Left ventricle myocardium inferior (tissue), 1 donor: ENCODE data around the gene PDZRN3. TPM values are rescaled to one million over a fixed set of nuclear protein-coding genes. Genes with fewer than 3 reads are reported as not detected.

Source experiments
- DNase-seq: peaks from one replicate; pipeline ENCODE4 v3.0.0-alpha.2; 2020
- H3K27ac ChIP-seq: fragments of 200-600 bp; replicated peaks from 2 replicates; pipeline ENCODE4 v1.8.0; 2021
- H3K27me3 ChIP-seq: fragments of 200-600 bp; 2 replicates; pipeline ENCODE4 v1.8.0; 2021; ENCODE audit warnings: low read depth
- H3K36me3 ChIP-seq: fragments of 200-600 bp; 2 replicates; pipeline ENCODE4 v1.8.0; 2021
- H3K4me1 ChIP-seq: fragments of 200-600 bp; 2 replicates; pipeline ENCODE4 v1.8.0; 2021
- H3K4me3 ChIP-seq: fragments of 200-600 bp; 2 replicates; pipeline ENCODE4 v1.8.0; 2021; ENCODE audit warnings: mild to moderate bottlenecking, moderate library complexity
- H3K9me3 ChIP-seq: fragments of 200-600 bp; replicated peaks from 2 replicates; pipeline ENCODE4 v1.8.0; 2021
- intact Hi-C: fragments of 100-400 bp; cut with micrococcal nuclease; formaldehyde crosslinking; loops from one replicate; pipeline ENCODE4 v1.11.0; 2022
- total RNA-seq: library from RNA; stranded (reverse); fragmentation: NEBNext Ultra II Directional; extraction: Animal tissue kit (Norgen Biotek cat#: 25700); gene quantifications from one replicate; pipeline ENCODE4 v1.2.1, GENCODE V29; 2021
- TF ChIP-seq, protein P1 (sequence below): fragments of 200-600 bp; IDR thresholded peaks from 2 replicates; pipeline ENCODE4 v1.8.0; 2021; ENCODE audit warnings: antibody characterized with exemption, mild to moderate bottlenecking, borderline replicate concordance
- donor health status: DM: no; HTN: yes; CAD: no; lungs with severe emphysema.

PDZRN3 gene
- total RNA-seq, 1 donor from 2014 or later = 114 TPM

DNA sequence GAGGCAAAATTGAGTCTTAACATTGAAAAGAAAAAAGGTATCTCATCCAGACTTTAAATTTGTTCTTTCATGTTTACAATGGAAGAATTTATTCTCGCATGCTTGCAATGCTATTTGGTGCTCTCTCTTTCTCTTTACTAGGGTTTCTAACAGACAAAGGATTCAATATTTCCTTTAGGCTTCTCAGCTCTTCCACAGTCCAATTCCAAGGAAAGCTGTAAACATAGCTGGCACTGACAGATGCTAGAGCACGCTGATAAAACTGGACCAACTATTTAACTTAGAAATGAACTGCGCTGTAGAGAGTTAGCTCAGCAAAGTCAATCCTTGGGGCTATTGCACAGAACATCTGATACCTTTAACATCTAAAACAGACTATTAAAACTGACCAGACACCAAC is 81.3 kb downstream of the PDZRN3 start:
- H3K27me3 ChIP-seq = no peaks in the 10 kb centered on the region
- peaks cover 70% of the 10 kb centered on the region for H3K4me1 ChIP-seq

DNA sequence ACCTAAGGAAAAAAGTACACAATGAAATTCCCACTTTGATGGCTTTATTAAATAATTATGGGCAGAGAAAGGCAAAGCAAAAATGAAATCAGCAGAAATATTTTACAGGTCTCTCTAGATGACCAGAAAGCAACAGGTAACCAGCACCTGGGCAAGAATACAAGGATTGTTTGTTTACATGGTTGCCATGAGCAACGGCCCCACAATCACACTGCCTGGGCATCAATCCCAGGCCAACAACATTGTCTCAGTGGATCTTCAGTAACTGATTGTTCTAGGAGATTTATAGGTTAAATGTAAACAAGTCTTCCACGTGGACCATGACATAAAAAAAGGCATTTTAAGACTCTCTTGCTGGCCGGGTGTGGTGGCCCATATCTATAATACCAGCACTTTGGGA is 82.6 kb downstream of the PDZRN3 start:
- no peaks in the 10 kb centered on the region for H3K27me3 ChIP-seq
- intact Hi-C loops = no loop called here
- H3K9me3 ChIP-seq = no peaks in the 10 kb centered on the region
- peaks cover 60% of the 10 kb centered on the region for H3K4me1 ChIP-seq
- TF ChIP-seq, protein P1, sequence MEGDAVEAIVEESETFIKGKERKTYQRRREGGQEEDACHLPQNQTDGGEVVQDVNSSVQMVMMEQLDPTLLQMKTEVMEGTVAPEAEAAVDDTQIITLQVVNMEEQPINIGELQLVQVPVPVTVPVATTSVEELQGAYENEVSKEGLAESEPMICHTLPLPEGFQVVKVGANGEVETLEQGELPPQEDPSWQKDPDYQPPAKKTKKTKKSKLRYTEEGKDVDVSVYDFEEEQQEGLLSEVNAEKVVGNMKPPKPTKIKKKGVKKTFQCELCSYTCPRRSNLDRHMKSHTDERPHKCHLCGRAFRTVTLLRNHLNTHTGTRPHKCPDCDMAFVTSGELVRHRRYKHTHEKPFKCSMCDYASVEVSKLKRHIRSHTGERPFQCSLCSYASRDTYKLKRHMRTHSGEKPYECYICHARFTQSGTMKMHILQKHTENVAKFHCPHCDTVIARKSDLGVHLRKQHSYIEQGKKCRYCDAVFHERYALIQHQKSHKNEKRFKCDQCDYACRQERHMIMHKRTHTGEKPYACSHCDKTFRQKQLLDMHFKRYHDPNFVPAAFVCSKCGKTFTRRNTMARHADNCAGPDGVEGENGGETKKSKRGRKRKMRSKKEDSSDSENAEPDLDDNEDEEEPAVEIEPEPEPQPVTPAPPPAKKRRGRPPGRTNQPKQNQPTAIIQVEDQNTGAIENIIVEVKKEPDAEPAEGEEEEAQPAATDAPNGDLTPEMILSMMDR = no peak
- peak overlapping the region; percentile 30 for H3K27ac ChIP-seq
- H3K36me3 ChIP-seq = no peaks in the 10 kb centered on the region
- H3K4me3 ChIP-seq = no peak overlapping the region
- DNase-seq = no peak

More for the DNA sequence above, 81.3 kb downstream of the PDZRN3 start:
- H3K27ac ChIP-seq = no peak overlapping the region
- H3K36me3 ChIP-seq = no peaks in the 10 kb centered on the region
- DNase-seq = no peak
- no peaks in the 10 kb centered on the region for H3K9me3 ChIP-seq
- intact Hi-C loops = no loop called here
- H3K4me3 ChIP-seq = no peak overlapping the region
- TF ChIP-seq, protein P1 = no peak

DNA sequence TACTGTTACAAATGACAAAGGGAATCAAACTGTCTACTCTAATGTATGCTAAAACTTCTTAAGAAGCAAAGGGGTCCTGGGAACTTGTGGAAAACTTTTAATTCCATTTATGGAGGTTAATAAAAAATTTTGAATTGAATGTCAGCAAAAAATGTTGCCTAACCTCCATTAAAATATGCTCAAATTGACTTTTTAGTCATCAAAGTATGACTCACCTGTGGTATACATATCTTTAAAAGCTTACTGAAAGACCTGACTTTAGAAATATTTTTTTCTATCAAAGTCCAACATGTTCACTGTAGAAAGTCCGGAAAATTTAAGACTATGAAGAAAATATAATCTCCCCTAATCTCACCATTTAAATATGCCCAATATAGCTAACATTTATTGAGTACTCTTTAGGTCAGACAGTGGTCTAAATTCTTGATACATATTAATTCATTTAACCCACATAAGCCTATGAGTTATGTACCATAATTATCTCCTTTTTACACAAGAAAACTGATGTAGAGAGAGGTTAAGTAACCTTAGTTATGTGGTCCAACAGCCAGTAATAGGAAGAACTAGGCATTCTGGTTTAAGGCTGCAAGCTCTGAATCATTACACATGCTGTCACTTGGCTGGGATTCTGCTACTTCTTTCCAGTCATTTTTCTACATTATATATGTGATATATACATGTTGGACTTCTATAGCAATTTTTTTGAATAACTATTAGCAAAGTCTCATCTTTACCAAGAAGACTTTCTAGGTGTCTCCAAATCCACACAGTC is 83.6 kb downstream of the PDZRN3 start:
- Histone ChIP-seq H3K27ac (no peak overlapping the region), H3K9me3 (no peaks in the 10 kb centered on the region), H3K4me1 (peaks cover 65% of the 10 kb centered on the region), H3K27me3 (no peaks in the 10 kb centered on the region), H3K4me3 (no peak overlapping the region), H3K36me3 (no peaks in the 10 kb centered on the region)
- no peak for DNase-seq
- intact Hi-C loops = no loop called here
- TF ChIP-seq, protein P1 = no peak

DNA sequence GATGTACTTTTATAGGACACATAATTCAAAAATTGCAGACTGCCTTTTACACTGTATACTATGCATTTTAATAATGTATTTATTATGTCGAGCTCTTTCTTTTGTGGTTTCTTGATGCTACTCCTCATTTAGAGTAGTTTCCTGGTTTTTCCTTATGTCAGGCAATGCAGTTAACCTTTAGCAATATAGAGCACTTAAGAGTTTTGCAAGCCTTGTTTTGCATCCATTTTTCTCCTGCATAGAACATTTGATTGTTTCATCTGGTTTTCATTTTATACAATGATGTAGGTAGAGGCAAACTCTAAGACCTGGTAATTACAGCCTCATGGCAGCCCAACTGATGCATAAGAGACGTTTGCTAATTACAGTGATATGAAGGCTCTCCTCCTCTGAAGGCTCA is 86.3 kb downstream of the PDZRN3 start:
- no peak for DNase-seq
- TF ChIP-seq, protein P1 = no peak
- Histone ChIP-seq H3K4me3 (no peak overlapping the region), H3K27me3 (no peaks in the 10 kb centered on the region), H3K27ac (no peak overlapping the region), H3K36me3 (no peaks in the 10 kb centered on the region), H3K4me1 (peaks cover 73% of the 10 kb centered on the region), H3K9me3 (no peaks in the 10 kb centered on the region)
- intact Hi-C loops = no loop called here

DNA sequence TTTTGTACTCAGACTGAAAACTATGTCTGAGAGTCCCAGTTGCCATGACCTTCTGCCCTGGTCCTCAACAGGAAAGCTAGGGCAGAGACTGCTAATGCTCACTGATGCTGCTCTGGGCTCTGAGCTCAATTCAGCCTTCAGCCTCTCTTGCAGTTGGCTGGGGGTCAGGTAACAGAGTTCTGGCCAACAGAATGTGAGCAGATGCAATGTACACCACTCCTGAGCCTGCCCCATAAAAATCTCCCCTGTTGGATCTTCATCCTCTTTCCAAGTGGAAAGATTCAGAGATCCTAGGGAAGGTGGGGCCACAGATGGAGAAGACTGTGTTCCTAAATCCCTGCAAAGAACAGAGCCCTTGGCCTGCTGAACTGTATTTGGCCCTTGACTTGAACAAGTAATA is 87.8 kb downstream of the PDZRN3 start:
- Histone ChIP-seq H3K27ac (peak overlapping the region; percentile 42), H3K9me3 (no peaks in the 10 kb centered on the region), H3K4me3 (no peak overlapping the region), H3K36me3 (no peaks in the 10 kb centered on the region), H3K4me1 (peaks cover 64% of the 10 kb centered on the region), H3K27me3 (no peaks in the 10 kb centered on the region)
- no peak for DNase-seq
- intact Hi-C loops = no loop called here
- TF ChIP-seq, protein P1 = no peak
